Brain microvascular endothelial cell (primary cell): ENCODE results near the gene ADAM17.

Experiments
- DNase-seq: peaks from one replicate; pipeline ENCODE4 v3.0.0-alpha.2; 2020
- H3K27ac ChIP-seq: fragments of 250-450 bp; sonication (Bioruptor Pico); 2 replicates; pipeline ENCODE4 v1.5.1; 2020; ENCODE audit warnings: mild to moderate bottlenecking, moderate library complexity
- H3K27me3 ChIP-seq: fragments of 250-450 bp; sonication (Bioruptor Pico); replicated peaks from 2 replicates; pipeline ENCODE4 v1.5.1; 2020; ENCODE audit warnings: mild to moderate bottlenecking
- H3K36me3 ChIP-seq: fragments of 250-450 bp; sonication (Bioruptor Pico); replicated peaks from 2 replicates; pipeline ENCODE4 v1.5.1; 2020; ENCODE audit warnings: mild to moderate bottlenecking
- H3K4me3 ChIP-seq: 2 replicates; pipeline ENCODE4 v1.5.1; 2011; ENCODE audit warnings: low read depth, mild to moderate bottlenecking, control low read depth, low read length, moderate library complexity
- CTCF ChIP-seq: IDR thresholded peaks from 2 replicates; pipeline ENCODE4 v1.5.1; 2011; ENCODE audit warnings: low read depth, mild to moderate bottlenecking, moderate library complexity, low read length, control low read depth, inconsistent platforms; ENCODE audit errors: missing control alignments
- in situ Hi-C: cut with HindIII; loops from 2 replicates; pipeline ENCODE4 v1.10.0; 2017; ENCODE audit warnings: low sequenced_read_pairs, low pct_ligation_motif_present

ADAM17 gene

GRCh38 chr2:9508931-9509330 is 46.7 kb downstream of the ADAM17 start:
- H3K27me3 ChIP-seq: no peaks in the 10 kb centered on the region
- in situ Hi-C loops: no loop called here
- no peak for TF ChIP-seq CTCF
- DNase-seq: no peak
- H3K36me3 ChIP-seq: peaks cover 23% of the 10 kb centered on the region
- no peak overlapping the region for H3K27ac ChIP-seq
- H3K4me3 ChIP-seq: no peak overlapping the region

GRCh38 chr2:9498210-9498609 is 57.4 kb downstream of the ADAM17 start:
- in situ Hi-C loops: no loop called here
- Histone ChIP-seq H3K27ac (no peak overlapping the region), H3K36me3 (peaks cover 51% of the 10 kb centered on the region), H3K4me3 (no peak overlapping the region), H3K27me3 (no peaks in the 10 kb centered on the region)
- TF ChIP-seq CTCF: no peak
- DNase-seq: no peak

GRCh38 chr2:9497017-9497416 is 58.6 kb downstream of the ADAM17 start:
- no peak for DNase-seq
- peaks cover 57% of the 10 kb centered on the region for H3K36me3 ChIP-seq
- in situ Hi-C loops: no loop called here
- no peak for TF ChIP-seq CTCF
- no peak overlapping the region for H3K4me3 ChIP-seq
- H3K27me3 ChIP-seq: no peaks in the 10 kb centered on the region
- no peak overlapping the region for H3K27ac ChIP-seq

- H3K4me3 ChIP-seq: no peak overlapping the region
- no peak for TF ChIP-seq CTCF
- DNase-seq: no peak
- H3K27me3 ChIP-seq: no peaks in the 10 kb centered on the region
- no peak overlapping the region for H3K27ac ChIP-seq
- in situ Hi-C loops: no loop called here
- peaks cover 71% of the 10 kb centered on the region for H3K36me3 ChIP-seq
Measured at GRCh38 chr2:9494081-9494480, 61.5 kb downstream of the ADAM17 start.

GRCh38 chr2:9493478-9493877 is 62.2 kb downstream of the ADAM17 start:
- TF ChIP-seq CTCF: no peak
- in situ Hi-C loops: no loop called here
- DNase-seq: no peak
- Histone ChIP-seq H3K4me3 (no peak overlapping the region), H3K27ac (no peak overlapping the region), H3K27me3 (no peaks in the 10 kb centered on the region), H3K36me3 (peaks cover 76% of the 10 kb centered on the region)

- in situ Hi-C loops: no loop called here
- no peak overlapping the region for H3K27ac ChIP-seq
- peaks cover 80% of the 10 kb centered on the region for H3K36me3 ChIP-seq
- TF ChIP-seq CTCF: no peak
- no peaks in the 10 kb centered on the region for H3K27me3 ChIP-seq
- no peak for DNase-seq
- H3K4me3 ChIP-seq: no peak overlapping the region
Measured at GRCh38 chr2:9492927-9493326, 62.7 kb downstream of the ADAM17 start.
